Measurements from ENCODE around the gene CFAP20DC.

DNA sequence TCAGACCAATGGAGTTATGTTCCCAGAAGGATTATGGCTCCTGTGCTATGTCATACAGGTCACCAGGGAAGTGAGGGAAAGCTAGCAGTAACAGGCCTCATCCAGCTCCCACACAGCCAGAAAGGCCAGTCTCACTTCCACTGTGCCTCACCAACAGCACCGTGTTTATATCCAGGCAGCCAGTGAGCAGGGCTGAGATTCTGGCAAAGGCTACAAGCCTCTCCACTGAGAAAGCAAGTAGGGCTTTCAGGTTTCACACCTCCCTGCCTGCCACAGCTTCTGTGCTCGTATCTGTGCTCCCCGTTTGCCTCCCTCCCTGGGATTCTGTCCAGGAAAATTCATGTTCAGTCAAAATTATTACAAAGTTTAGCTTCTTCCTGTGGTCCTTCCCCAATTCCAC, 14.9 kb upstream of the CFAP20DC start:
- TF ChIP-seq EZH2phosphoT487 (IDR thresholded peaks at IDR 0.05; ENCODE audit: low read length) (no peak), EZH2 (optimal IDR thresholded peaks at IDR 0.05; ENCODE audit: low read depth, low read length) (no peak)
- TF ChIP-seq, protein P1, sequence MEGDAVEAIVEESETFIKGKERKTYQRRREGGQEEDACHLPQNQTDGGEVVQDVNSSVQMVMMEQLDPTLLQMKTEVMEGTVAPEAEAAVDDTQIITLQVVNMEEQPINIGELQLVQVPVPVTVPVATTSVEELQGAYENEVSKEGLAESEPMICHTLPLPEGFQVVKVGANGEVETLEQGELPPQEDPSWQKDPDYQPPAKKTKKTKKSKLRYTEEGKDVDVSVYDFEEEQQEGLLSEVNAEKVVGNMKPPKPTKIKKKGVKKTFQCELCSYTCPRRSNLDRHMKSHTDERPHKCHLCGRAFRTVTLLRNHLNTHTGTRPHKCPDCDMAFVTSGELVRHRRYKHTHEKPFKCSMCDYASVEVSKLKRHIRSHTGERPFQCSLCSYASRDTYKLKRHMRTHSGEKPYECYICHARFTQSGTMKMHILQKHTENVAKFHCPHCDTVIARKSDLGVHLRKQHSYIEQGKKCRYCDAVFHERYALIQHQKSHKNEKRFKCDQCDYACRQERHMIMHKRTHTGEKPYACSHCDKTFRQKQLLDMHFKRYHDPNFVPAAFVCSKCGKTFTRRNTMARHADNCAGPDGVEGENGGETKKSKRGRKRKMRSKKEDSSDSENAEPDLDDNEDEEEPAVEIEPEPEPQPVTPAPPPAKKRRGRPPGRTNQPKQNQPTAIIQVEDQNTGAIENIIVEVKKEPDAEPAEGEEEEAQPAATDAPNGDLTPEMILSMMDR (IDR thresholded peaks at IDR 0.05; ENCODE audit: low read length): no peak
